Vagina (tissue), 2 donors: Measurements from ENCODE around the gene SHLD1.

ENCODE experiments used
- POLR2AphosphoS5 ChIP-seq, 2 donors: sonication (generic); formaldehyde crosslinking; IDR thresholded peaks; one replicate each; pipeline ENCODE4 v1.9.0; 2017; ENCODE audit warnings: antibody characterized with exemption in 2 of 2, mild to moderate bottlenecking in 2 of 2, low read depth in 1 of 2; ENCODE audit not compliant: insufficient read depth in 1 of 2
- TF ChIP-seq, protein P1 (sequence below), 3 experiments: fragments of 450-650 bp in 2 of 3; fragments of 200-600 bp in 1 of 3; sonication (generic) in 1 of 3; IDR thresholded peaks; one replicate each; pipeline ENCODE4 v1.5.1; 2017 to 2019; ENCODE audit warnings: antibody characterized with exemption in 3 of 3, mild to moderate bottlenecking in 2 of 3, moderate library complexity in 2 of 3

DNA sequence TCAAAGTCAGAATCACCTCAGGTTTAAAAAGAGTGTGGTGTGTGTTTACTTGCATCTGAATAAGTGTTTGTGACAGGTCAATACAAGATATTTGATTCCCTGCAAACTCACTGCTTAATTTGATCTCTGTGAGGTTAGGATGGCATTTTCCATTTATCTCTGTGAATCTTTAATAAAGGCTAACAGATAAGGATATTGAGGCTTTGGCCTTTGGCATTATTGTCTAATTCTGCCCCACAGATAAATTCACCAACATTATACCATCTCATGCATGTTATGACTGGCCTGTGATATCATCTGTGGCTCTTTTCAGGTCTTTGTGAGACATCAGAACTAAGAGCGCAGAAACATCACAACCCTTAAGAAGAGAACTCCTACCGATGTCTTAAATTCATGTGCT lies 115.4 kb downstream of the SHLD1 start:
- TF ChIP-seq, protein P1, sequence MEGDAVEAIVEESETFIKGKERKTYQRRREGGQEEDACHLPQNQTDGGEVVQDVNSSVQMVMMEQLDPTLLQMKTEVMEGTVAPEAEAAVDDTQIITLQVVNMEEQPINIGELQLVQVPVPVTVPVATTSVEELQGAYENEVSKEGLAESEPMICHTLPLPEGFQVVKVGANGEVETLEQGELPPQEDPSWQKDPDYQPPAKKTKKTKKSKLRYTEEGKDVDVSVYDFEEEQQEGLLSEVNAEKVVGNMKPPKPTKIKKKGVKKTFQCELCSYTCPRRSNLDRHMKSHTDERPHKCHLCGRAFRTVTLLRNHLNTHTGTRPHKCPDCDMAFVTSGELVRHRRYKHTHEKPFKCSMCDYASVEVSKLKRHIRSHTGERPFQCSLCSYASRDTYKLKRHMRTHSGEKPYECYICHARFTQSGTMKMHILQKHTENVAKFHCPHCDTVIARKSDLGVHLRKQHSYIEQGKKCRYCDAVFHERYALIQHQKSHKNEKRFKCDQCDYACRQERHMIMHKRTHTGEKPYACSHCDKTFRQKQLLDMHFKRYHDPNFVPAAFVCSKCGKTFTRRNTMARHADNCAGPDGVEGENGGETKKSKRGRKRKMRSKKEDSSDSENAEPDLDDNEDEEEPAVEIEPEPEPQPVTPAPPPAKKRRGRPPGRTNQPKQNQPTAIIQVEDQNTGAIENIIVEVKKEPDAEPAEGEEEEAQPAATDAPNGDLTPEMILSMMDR (IDR thresholded peaks at IDR 0.05), result no peak
- TF ChIP-seq POLR2AphosphoS5 (IDR thresholded peaks at IDR 0.05; ENCODE audit: insufficient read depth in 1 of 2, low read depth in 1 of 2), result no peak
